Esophagus squamous epithelium (tissue), 5 donors: Measurements from ENCODE around the gene DEPP1. TPM values are rescaled to one million over a fixed set of nuclear protein-coding genes. Genes with fewer than 3 reads are reported as not detected.
A peak's percentile ranks its signal among the peaks of the same experiment; 100 is the strongest.

Source experiments
- DNase-seq: peaks from one replicate; lab custom pipeline; 2025; lab: John Stamatoyannopoulos, UW
- H3K27ac ChIP-seq, 4 donors: fragments of 200-600 bp; sonication (generic); one replicate each; pipeline ENCODE4 v1.5.1; 2016 to 2019; ENCODE audit warnings: mild to moderate bottlenecking in 1 of 4
- H3K27me3 ChIP-seq, 4 donors: fragments of 200-600 bp; sonication (generic); 1 replicate in 3 of 4; 2 replicates in 1 of 4; pipeline versions ENCODE4 v1.5.1 to v1.6.0; 2017 to 2021; ENCODE audit warnings: antibody characterized with exemption in 1 of 4
- H3K36me3 ChIP-seq, 3 donors: fragments of 200-600 bp; sonication (generic); one replicate each; pipeline ENCODE4 v1.5.1; 2016 to 2019
- H3K4me1 ChIP-seq, 3 donors: fragments of 200-600 bp; sonication (generic); one replicate each; pipeline ENCODE4 v1.5.1; 2017 to 2019
- H3K4me3 ChIP-seq, 4 donors: fragments of 200-600 bp; sonication (generic); 1 replicate in 3 of 4; 2 replicates in 1 of 4; pipeline ENCODE4 v1.5.1; 2016 to 2019; ENCODE audit warnings: mild to moderate bottlenecking in 2 of 4, moderate library complexity in 1 of 4
- H3K9me3 ChIP-seq, 3 donors: fragments of 200-600 bp; sonication (generic); one replicate each; pipeline ENCODE4 v1.5.1; 2016 to 2019
- POLR2A ChIP-seq, 4 donors: fragments of 450-650 bp; IDR thresholded peaks; one replicate each; pipeline ENCODE4 v1.6.1; 2017; ENCODE audit warnings: antibody characterized with exemption in 4 of 4, mild to moderate bottlenecking in 4 of 4, moderate library complexity in 3 of 4
- WGBS, 2 donors: methylation state at CpG; one replicate each; pipeline ENCODE4 v1.1.5; 2018; 5-methylcytosine and 5-hydroxymethylcytosine counted together
- intact Hi-C: fragments of 100-400 bp; cut with DNase I; formaldehyde crosslinking; loops from one replicate; pipeline ENCODE4 v1.15.0; 2022
- total RNA-seq, 4 donors: library from RNA; depleted of rRNA; stranded (reverse); fragments of >200 nt; gene quantifications; one replicate each; pipeline ENCODE4 v1.1.0, GENCODE V29; 2016
- TF ChIP-seq, protein P1 (sequence below), 6 experiments: fragments of 450-650 bp in 4 of 6; fragments of 200-600 bp in 2 of 6; sonication (generic) in 2 of 6; IDR thresholded peaks; one replicate each; pipeline ENCODE4 v1.5.1; 2016 to 2019; ENCODE audit warnings: antibody characterized with exemption in 6 of 6, mild to moderate bottlenecking in 4 of 6, moderate library complexity in 4 of 6
- donor health status: DM: yes; HTN: yes; CAD: no.

DEPP1 gene
- total RNA-seq, 4 donors from 2014 or later: 2.5 to 116 (median 27.5) TPM

- WGBS, 2 donors: 78 to 88% methylated on average over 3 to 9 of the region's 9 CpGs
These were observed 2.0 kb downstream of the DEPP1 start for GRCh38 chr10:44976352-44977198.

DNA sequence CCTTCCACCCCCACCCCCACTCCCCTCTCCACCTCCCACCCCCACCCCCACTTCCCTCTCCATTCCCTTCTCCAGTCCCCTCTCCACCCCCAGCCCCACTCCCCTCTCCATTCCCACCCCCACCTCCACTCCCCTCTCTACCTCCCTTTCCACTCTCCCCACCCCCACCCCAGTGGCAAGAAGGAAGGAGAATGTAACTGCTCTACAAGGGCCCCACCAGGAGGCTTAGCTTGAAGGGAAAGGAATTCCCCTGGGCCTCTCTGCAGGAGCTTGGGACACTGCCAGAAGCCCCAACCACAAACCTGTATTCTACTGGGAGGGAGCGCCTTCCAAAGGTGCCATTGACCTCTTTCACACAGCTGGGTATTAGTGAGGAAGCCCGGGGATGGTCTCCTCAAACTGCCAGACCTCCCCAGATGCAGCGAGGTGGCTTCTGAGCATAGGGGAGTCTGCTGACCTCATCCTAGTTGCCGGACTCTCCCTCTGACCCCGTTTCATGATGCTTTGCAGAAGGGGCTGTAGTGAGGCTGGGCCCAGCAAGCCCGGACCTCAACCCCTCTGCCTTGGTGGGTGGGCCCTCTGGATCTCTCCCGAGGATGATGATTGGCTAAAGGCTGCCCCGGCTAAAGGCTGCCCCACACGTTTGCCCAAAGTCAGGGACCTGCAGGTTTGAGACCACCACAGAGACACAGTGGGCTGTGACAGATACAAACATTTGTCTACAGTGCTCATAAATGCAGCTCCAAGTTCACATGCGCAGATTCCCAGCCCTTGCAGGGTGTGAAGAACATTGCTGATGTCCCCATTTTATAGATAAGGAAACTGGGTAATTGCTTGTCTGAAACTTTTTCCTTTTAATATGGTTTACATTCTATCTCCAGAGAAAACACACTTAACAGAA is 2.9 kb downstream of the DEPP1 start:
- no peaks in the 10 kb centered on the region for H3K27me3 ChIP-seq
- intact Hi-C loops: no loop called here
- TF ChIP-seq, protein P1, sequence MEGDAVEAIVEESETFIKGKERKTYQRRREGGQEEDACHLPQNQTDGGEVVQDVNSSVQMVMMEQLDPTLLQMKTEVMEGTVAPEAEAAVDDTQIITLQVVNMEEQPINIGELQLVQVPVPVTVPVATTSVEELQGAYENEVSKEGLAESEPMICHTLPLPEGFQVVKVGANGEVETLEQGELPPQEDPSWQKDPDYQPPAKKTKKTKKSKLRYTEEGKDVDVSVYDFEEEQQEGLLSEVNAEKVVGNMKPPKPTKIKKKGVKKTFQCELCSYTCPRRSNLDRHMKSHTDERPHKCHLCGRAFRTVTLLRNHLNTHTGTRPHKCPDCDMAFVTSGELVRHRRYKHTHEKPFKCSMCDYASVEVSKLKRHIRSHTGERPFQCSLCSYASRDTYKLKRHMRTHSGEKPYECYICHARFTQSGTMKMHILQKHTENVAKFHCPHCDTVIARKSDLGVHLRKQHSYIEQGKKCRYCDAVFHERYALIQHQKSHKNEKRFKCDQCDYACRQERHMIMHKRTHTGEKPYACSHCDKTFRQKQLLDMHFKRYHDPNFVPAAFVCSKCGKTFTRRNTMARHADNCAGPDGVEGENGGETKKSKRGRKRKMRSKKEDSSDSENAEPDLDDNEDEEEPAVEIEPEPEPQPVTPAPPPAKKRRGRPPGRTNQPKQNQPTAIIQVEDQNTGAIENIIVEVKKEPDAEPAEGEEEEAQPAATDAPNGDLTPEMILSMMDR (IDR thresholded peaks at IDR 0.05): no peak
- no peak for TF ChIP-seq POLR2A (IDR thresholded peaks at IDR 0.05)
- WGBS, 2 donors: 36 to 100% methylated on average over 1 to 6 of the region's 10 CpGs
- H3K9me3 ChIP-seq: no peaks in the 10 kb centered on the region
- DNase-seq: no peak
- H3K36me3 ChIP-seq: peaks cover 0 to 27% (median 0%) of the 10 kb centered on the region in 3 donors
- peak overlapping the region; percentile 26 to 74 (median 51) for H3K4me3 ChIP-seq
- peak overlapping the region; percentile 66 to 86 (median 82) for H3K27ac ChIP-seq
- H3K4me1 ChIP-seq: peaks cover 41 to 81% (median 46%) of the 10 kb centered on the region in 3 donors

More at GRCh38 chr10:44976352-44977198, 2.0 kb downstream of the DEPP1 start:
- Histone ChIP-seq H3K27ac (peak overlapping the region; percentile 71 to 86 (median 82)), H3K9me3 (no peaks in the 10 kb centered on the region), H3K36me3 (peaks cover 0 to 18% (median 0%) of the 10 kb centered on the region in 3 donors), H3K27me3 (no peaks in the 10 kb centered on the region), H3K4me3 (peak overlapping the region; percentile 26 to 74 (median 51)), H3K4me1 (peaks cover 49 to 90% (median 52%) of the 10 kb centered on the region in 3 donors)
- intact Hi-C loops: no loop called here
- TF ChIP-seq POLR2A (IDR thresholded peaks at IDR 0.05): no peak
- TF ChIP-seq, protein P1 (IDR thresholded peaks at IDR 0.05): no peak
- no peak for DNase-seq

GRCh38 chr10:44974628-44975430 is 3.8 kb downstream of the DEPP1 start:
- WGBS, 2 donors: 0 to 9% methylated on average over 5 to 9 of the region's 46 CpGs
- peaks cover 0 to 34% (median 0%) of the 10 kb centered on the region in 3 donors for H3K36me3 ChIP-seq
- H3K4me1 ChIP-seq: peaks cover 32 to 74% (median 37%) of the 10 kb centered on the region in 3 donors
- H3K27me3 ChIP-seq: no peaks in the 10 kb centered on the region
- intact Hi-C loops: loop anchor here (5.0 kb wide), 1 partner anchor 43 kb away; no protein-coding TSS in a partner anchor
- no peaks in the 10 kb centered on the region for H3K9me3 ChIP-seq
- H3K4me3 ChIP-seq: peak overlapping the region; percentile 21 to 74 (median 51)
- H3K27ac ChIP-seq: peak overlapping the region; percentile 66 to 86 (median 82)
- TF ChIP-seq, protein P1 (IDR thresholded peaks at IDR 0.05): peak; percentile 90 to 97 (median 95)
- TF ChIP-seq POLR2A (IDR thresholded peaks at IDR 0.05): peak in 1 of 4 donors; percentile 34
- no peak for DNase-seq

DNA sequence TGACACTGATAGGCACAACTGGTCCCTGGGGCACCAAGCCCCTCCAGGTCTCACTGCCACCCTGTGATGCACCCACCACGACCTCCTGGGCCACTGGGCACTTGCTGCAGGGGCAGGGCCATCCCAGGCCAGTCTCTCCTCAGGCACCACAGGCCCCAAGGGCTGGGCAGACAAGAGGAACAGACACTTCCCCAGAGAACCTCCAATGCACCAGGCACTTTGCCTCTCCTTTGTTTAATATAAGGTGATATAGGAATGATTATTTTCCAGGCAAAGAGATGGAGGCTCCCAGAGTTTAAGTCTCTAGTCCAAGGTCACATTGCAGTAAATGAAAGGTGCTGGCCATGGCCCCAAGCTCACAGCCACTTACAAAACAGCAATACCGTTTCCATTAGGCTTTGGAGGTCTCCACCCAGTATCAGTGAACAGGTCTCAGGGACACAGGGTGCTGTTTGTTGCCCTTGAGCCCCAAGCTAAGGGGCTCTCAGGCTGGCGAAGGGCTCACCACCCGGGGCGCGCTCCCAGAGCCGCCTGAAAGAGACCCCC is 4.5 kb downstream of the DEPP1 start:
- Histone ChIP-seq H3K4me1 (peaks cover 26 to 74% (median 30%) of the 10 kb centered on the region in 3 donors), H3K9me3 (no peaks in the 10 kb centered on the region), H3K27ac (peak overlapping the region; percentile 66 to 86 (median 82)), H3K4me3 (peak overlapping the region; percentile 21 to 74 (median 51)), H3K36me3 (peaks cover 0 to 38% (median 0%) of the 10 kb centered on the region in 3 donors), H3K27me3 (no peaks in the 10 kb centered on the region)
- intact Hi-C loops: loop anchor here (5.0 kb wide), 1 partner anchor 42 kb away; no protein-coding TSS in a partner anchor
- TF ChIP-seq, protein P1 (IDR thresholded peaks at IDR 0.05): no peak
- no peak for TF ChIP-seq POLR2A (IDR thresholded peaks at IDR 0.05)
- DNase-seq: no peak
- WGBS, 2 donors: 14 to 64% methylated on average over 2 to 3 of the region's 7 CpGs
